Tibial artery (tissue), 4 donors: ENCODE results near the gene CSNK1G2.

Source experiments
- DNase-seq, 2 donors: peaks; one replicate each; pipeline ENCODE4 v3.0.0-alpha.2; 2019
- H3K27ac ChIP-seq, 2 donors: fragments of 200-600 bp; sonication (generic) in 1 of 2; 1 replicate in 1 of 2; 2 replicates in 1 of 2; pipeline ENCODE4 v1.5.1; 2018 to 2019; ENCODE audit warnings: mild to moderate bottlenecking in 1 of 2
- H3K27me3 ChIP-seq, 2 donors: fragments of 200-600 bp; sonication (generic) in 1 of 2; one replicate each; pipeline versions ENCODE4 v1.5.1 to v1.6.0; 2016 to 2019
- H3K36me3 ChIP-seq, 3 donors: fragments of 200-600 bp; sonication (generic) in 2 of 3; one replicate each; pipeline ENCODE4 v1.5.1; 2016 to 2019; ENCODE audit warnings: mild to moderate bottlenecking in 2 of 3
- H3K4me1 ChIP-seq, 4 donors: fragments of 200-600 bp; sonication (generic) in 2 of 4; 1 replicate in 3 of 4; 2 replicates in 1 of 4; pipeline ENCODE4 v1.5.1; 2016 to 2019
- H3K4me3 ChIP-seq, 2 donors: fragments of 200-600 bp; sonication (generic) in 1 of 2; 1 replicate in 1 of 2; 2 replicates in 1 of 2; pipeline ENCODE4 v1.5.1; 2018 to 2019; ENCODE audit warnings: mild to moderate bottlenecking in 2 of 2
- H3K9me3 ChIP-seq, 3 donors: fragments of 200-600 bp; sonication (generic) in 1 of 3; one replicate each; pipeline ENCODE4 v1.5.1; 2016 to 2019
- CTCF ChIP-seq, 2 experiments: fragments of 200-600 bp in 1 of 2; fragments of 450-650 bp in 1 of 2; IDR thresholded peaks; one replicate each; pipeline ENCODE4 v1.5.1; 2017 to 2019; ENCODE audit warnings: antibody characterized with exemption in 2 of 2, mild to moderate bottlenecking in 1 of 2, moderate library complexity in 1 of 2
- intact Hi-C: fragments of 100-400 bp; cut with DNase I; formaldehyde crosslinking; loops from one replicate; pipeline ENCODE4 v1.15.0; 2023; ENCODE audit warnings: low total_unique reads

Gene CSNK1G2

DNA sequence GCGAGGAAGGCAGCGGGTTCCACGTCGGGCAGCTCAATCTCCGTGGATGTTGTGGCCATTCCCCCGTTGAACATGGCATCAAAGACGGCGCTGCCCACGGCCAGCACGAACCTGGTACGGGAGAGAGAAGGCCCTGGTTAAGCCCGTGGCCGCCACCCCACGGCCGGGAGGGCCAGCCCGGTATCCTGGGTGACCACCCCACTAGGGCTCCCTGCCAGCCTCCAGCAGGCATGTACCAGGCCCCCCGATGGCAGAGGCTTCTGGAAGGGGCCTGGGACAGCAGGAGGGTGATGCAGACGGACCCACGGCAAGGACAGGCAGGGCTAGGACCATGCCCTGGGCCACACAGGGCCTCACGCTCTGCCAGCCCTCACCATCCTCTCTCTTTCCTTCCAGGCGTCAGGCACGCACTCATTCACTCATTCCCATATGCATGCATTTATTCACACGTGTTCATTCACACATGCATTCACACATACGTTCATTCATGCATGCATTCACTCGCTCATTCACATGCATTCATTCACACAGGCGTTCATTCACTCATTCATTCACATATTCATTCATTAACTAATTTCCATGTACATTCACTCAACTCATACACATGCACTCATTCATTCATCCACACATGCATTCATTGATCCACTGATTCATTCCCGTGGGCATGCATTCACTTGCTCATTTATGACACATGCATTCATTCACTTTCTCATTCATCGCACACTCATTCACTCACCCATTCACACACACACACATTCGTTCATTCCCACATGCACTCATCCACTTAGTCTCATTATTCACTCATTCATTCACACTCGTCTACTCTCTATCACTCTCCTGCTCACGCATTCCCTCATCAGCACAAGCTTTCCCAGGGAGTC, 56.6 kb downstream of the CSNK1G2 start:
- peaks cover 33 to 94% (median 48%) of the 10 kb centered on the region in 3 donors for H3K36me3 ChIP-seq
- no peaks in the 10 kb centered on the region for H3K9me3 ChIP-seq
- no peak overlapping the region for H3K4me3 ChIP-seq
- no peak overlapping the region for H3K27ac ChIP-seq
- no peaks in the 10 kb centered on the region for H3K27me3 ChIP-seq
- DNase-seq = no peak
- no peaks in the 10 kb centered on the region for H3K4me1 ChIP-seq
- TF ChIP-seq CTCF (IDR thresholded peaks at IDR 0.05) = no peak
- intact Hi-C loops = no loop called here

GRCh38 chr19:1998712-1999708, 58.0 kb downstream of the CSNK1G2 start:
- no peaks in the 10 kb centered on the region for H3K27me3 ChIP-seq
- no peak overlapping the region for H3K27ac ChIP-seq
- no peaks in the 10 kb centered on the region for H3K4me1 ChIP-seq
- no peak for TF ChIP-seq CTCF (IDR thresholded peaks at IDR 0.05)
- H3K4me3 ChIP-seq = no peak overlapping the region
- H3K9me3 ChIP-seq = no peaks in the 10 kb centered on the region
- H3K36me3 ChIP-seq = peaks cover 32 to 83% (median 36%) of the 10 kb centered on the region in 3 donors
- no peak for DNase-seq
- intact Hi-C loops = no loop called here

GRCh38 chr19:1999856-2000515, 59.0 kb downstream of the CSNK1G2 start:
- Histone ChIP-seq H3K4me3 (no peak overlapping the region), H3K27ac (no peak overlapping the region), H3K36me3 (peaks cover 25 to 80% (median 36%) of the 10 kb centered on the region in 3 donors), H3K4me1 (no peaks in the 10 kb centered on the region), H3K27me3 (no peaks in the 10 kb centered on the region), H3K9me3 (no peaks in the 10 kb centered on the region)
- no peak for DNase-seq
- no peak for TF ChIP-seq CTCF (IDR thresholded peaks at IDR 0.05)
- intact Hi-C loops = no loop called here

DNA sequence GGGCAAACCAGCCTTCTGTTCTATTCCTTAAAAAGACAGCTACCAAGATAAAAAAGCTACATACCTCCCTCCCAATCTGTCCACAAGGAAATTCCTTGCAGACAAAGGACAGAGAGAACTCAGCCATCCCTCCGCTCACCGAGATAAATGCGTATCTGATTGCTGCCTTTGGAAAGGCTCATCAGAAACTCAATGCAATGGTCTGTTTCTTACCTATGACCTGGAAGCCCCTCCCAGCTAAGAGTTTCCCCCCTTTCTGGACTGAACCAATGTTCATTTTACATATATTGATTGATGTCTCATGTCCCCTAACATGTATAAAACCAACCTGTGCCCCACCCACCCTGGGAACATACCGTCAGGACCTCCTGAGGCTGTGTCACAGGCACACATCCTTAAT, 62.9 kb downstream of the CSNK1G2 start:
- H3K27ac ChIP-seq = no peak overlapping the region
- no peak for TF ChIP-seq CTCF (IDR thresholded peaks at IDR 0.05)
- H3K36me3 ChIP-seq = peaks cover 8 to 47% (median 26%) of the 10 kb centered on the region in 3 donors
- intact Hi-C loops = no loop called here
- H3K4me3 ChIP-seq = no peak overlapping the region
- H3K4me1 ChIP-seq = no peaks in the 10 kb centered on the region
- no peaks in the 10 kb centered on the region for H3K9me3 ChIP-seq
- no peak for DNase-seq
- no peaks in the 10 kb centered on the region for H3K27me3 ChIP-seq

DNA sequence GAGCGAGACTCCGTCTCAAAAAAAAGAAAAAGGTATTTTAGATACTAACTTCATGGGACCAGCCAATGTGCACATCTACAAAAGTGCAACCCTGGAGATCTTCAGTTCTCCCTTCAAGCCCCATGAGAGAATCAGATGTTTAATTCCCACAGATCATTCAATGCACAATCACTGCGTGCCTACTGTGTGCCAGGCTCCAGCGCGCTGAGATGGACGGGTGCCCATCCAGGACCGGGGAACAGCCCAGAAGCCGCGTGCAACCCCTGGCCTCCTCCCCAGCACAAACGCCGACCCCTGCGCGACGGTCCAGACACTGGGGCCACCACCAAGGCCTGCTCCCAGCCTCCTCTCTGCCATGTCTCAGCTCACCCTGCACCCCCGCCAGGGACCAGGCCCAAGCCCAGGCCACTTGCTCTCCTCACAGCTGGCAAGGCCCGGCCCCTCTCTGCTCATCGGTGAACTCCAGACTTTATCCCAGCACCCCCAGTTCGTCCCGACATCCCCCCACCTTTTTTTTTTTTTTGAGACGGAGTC, 69.2 kb downstream of the CSNK1G2 start:
- TF ChIP-seq CTCF (IDR thresholded peaks at IDR 0.05) = no peak
- Histone ChIP-seq H3K4me1 (peaks cover 0 to 20% (median 14%) of the 10 kb centered on the region in 4 donors), H3K4me3 (no peak overlapping the region), H3K27ac (no peak overlapping the region), H3K27me3 (no peaks in the 10 kb centered on the region), H3K36me3 (peaks cover 0 to 22% (median 0%) of the 10 kb centered on the region in 3 donors), H3K9me3 (no peaks in the 10 kb centered on the region)
- DNase-seq = no peak
- intact Hi-C loops = no loop called here
